NCI-H2029 treated with DMSO at 0.1 percent for 48 hours (cell line): ENCODE measurements around the gene UCKL1.
"Not testable (repeated sequence)": the region's sequence is repeated elsewhere in the genome, so short reads cannot be mapped to it uniquely, and the experiment has no call there.

Experiments
- DNase-seq: peaks from one replicate; lab custom pipeline; 2025; lab: John Stamatoyannopoulos, UW

The UCKL1 gene

DNA sequence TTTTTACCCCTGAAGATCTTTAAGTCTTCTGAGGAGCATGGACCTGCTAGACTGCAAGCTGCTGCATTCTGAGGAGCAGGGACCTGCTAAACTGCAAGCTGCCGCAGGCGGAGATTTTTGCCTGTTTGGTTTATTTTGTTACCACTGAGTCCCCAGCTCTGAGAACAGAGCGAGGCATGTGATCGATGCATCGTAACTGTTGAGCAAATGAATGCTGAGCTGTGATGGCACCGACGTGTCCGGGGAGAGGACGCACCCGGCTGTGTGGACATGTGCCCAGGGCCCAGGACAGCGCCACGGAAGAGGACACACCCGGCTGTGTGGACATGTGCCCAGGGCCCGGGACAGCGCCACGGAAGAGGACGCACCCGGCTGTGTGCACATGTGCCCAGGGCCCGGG lies 37.1 kb downstream of the UCKL1 start:
- no peak for DNase-seq

DNA sequence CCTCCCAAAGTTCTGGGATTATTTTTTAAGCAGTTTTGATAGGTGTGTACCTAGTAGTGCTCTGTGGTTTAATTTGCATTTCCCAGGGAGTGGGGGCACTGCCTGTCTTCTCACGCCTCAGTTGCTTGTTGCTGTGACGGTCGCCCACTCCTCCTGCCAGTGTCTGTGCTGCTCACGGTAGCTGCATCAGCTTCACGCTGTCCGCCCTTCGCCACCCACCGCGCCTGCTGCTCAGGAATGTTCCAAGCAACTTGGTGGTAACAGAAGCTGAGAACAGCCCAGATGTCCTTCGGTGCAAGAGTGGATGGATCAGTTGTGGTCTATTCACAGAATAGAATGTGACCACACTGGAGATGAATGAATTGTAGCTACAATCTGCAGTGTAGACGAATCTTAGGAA lies 38.4 kb downstream of the UCKL1 start:
- no peak for DNase-seq

DNA sequence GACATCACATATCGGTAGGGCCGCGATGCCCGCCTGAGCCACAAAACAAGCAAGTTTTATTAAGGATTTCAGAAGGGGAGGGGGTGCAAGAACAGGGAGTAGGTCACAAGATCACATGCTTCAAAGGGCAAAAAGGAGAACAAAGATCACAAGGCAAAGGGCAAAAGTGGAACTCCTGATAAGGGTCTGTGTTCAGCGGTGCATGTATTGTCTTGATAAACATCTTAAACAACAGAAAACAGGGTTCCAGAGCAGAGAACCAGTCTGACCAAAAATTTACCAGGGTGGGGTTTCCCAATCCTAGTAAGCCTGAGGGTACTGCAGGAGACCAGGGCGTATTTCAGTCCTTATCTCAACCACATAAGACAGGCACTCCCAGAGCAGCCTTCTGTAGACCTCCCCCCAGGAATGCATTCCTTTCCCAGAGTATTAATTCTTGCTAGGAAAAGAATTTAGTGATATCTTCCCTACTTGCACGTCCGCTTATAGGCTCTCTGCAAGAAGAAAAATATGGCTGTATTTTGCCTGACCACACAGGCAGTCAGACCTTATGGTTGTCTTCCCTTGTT lies 39.8 kb downstream of the UCKL1 start:
- DNase-seq = not testable (repeated sequence)

DNA sequence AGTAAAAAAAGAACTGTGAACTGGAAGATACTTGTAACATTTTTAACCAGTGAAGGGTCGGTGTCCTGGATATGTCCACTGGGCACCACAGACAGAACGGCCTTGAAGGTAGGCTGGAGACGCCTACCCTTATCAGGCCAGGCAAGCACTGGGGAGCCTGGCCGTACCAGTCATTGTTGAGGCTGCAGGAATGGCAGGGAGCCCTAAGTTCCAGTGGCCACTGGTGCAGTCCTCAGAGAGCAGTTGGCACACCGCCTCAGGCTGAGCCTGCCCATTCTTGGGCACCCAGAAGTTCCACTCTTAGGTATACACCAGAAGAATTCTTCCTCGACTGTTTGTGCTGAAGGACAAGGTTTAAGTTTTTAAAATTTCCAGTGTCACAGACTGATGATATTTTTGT lies 40.7 kb downstream of the UCKL1 start:
- DNase-seq = no peak

DNA sequence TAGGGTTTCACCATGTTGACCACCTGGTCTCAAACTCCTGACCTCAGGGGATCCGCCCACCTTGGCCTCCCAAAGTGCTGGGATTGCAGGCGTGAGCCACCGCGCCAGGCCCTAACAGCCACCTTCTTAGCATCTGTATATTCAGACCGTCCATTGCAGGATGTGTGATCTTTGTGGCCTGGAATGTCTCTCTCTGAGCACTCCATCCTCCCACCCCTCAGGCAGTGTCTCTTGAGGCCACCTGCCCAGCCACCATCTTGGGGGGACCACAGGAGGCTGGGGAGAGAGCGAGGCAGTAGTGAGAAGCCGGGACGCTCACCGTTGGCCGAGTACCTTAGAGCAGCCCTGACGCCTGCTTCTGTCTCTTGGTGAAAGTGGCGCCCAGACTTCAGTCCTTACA lies 42.4 kb downstream of the UCKL1 start:
- no peak for DNase-seq

DNA sequence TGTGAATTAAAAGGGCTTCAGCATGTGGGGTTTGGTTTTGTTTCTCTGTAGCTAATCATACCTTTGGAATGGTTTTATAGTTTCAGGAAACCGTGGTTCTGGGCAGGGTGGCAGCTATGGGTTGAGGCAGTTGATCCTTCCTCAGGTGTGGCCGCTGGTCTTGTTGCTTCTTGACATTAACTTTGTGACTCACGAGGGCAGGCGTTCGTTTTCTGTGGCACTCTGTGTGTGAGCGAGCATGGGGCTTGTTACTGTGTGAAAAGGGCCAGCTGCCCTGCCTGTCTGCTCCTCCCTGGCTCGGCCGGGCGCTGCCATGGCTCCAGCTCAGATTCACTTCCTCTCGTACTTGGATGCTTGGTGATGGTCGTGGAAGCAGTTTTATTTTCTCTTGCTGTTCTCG lies 45.0 kb downstream of the UCKL1 start:
- DNase-seq = no peak

DNA sequence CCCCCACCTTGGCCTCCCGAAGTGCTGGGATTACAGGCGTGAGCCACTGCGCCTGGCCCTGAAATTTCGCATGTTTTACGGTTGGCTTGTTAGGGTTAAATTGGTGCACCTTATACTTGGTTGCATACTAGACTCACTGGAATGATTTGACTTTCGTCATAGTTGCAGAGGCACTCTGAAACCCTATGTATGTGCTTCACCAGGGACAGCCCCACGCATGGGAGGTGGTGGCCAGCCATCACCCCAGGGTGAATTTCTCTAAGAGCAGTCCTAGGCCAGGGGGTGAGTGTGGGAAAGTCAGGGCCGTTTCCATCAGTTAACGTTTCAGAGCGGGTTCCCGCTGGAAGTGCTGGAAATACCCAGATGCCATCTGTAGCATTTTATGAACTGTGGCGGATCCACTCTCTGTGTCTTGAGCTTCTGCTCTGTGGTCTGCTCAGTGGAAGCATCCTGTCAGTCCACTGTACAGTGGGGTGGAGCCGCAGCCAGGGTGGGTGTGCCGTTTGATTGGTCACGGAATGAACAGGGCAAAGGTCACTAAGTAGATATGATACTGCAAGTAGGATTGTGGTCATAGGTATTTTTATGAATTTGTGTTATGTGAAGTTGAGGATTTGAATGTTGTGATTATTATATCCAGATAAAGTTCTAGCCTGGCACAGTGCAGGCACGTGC lies 48.1 kb downstream of the UCKL1 start:
- DNase-seq = no peak

DNA sequence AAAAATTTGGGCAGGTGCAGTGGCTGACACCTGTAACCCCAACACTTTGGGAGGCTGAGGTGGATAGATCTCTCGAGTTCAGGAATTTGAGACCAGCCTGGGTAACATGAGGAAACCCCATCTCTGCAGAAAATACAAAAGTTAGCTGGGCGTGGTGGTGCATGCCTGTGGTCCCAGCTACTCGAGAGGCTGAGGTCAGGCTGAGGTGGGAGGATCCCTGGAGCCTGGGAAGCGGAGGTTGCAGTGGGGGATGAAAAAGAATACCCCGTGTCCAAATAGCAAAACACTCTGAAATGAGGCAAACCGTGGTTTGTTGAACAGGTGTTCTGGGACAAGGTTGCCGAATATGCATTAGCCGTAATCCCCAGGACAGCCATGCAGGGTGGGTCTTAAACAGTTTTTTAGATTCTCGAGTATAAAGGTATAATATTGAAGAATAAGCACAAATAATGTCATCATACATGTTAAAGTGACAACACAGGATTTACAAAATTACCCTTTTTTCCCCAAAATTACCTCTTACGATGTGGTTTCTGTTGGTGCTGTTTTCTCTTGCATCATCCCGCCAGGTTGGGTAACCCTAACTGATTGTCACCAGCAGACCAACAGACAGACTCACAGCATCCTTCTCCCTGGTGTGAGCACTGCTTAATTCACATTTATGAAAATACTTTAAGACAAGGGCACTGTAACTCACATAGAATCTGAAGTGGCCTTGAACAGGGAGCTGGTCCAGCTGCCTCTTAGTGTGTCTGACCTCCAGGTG lies 52.2 kb downstream of the UCKL1 start:
- no peak for DNase-seq

DNA sequence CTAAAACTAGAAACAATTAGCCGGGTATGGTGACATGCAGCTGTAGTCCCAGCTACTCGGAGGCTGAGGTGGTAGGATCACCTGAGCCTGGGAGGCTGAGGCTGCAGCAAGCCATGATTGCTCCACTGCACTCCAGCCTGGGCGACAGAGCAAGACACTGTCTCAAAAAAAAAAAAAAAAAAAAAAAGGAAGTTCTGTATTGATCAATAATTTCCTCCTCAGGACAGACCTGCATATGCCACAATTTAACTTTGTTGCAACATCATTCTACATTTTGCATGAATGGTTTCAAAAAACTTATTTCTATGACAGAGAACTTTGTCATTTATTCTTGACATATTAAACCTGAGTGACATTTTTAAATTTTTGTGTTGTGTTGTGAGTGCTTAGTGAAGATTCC lies 55.8 kb downstream of the UCKL1 start:
- no peak for DNase-seq

DNA sequence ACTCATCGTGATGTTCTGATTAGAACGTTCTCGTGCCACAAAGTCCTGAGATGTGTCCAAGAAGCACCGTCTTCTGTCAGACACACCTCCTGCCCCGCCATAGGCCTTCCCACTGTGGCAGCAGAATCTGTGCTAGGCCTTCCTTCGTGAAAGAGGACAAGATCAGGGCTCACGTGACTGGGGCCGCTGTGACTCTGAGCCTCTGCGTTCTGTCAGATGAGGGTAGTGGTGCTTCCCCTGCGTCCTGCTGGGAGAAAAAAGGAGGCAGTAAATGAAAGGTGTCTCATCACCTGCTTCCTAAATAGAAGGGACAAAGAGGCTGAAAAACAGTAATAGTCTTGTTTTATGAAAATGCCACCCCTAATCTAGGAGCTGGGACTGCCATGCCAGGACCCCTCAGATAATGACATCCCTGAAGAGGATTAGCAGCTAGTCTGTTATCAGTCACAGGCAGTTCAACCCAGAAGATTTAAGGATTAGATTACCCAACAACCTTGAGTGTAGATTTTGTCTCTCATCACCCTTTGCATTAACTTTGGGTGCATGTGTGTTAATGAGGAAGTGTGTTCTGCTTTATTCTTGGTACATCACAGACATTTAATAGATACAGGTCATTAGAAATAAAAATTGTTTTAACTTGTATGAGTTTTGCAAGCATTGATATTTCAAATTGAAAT lies 57.2 kb downstream of the UCKL1 start:
- DNase-seq = no peak

DNA sequence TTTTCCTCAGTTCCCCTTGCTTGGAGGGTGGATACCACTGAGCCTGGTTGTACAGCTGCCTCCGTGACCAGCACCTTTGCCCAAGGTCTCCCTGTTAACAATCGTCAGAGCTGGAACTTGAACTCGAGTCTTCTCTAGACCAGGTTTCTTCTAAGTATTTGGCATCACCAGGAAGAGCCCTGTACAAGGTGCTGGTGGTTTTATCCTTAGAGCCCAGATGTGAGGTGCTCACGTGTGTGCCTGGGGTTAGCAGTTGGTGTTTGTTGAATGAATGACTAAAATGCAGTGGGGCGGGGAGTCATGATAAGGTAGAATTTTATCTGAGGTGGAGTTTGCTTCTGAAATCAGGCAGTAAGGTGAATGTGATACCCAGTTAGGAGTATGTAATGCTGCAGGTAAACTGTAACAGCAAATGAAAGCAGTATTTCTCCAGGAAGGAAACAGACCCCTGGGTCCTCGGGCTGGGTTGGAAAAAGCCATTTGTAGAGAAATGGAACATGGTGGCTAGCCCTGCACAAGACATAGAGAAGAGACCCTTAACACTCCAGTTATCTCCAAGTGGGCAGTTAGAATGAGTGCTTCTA lies 58.1 kb downstream of the UCKL1 start:
- no peak for DNase-seq

DNA sequence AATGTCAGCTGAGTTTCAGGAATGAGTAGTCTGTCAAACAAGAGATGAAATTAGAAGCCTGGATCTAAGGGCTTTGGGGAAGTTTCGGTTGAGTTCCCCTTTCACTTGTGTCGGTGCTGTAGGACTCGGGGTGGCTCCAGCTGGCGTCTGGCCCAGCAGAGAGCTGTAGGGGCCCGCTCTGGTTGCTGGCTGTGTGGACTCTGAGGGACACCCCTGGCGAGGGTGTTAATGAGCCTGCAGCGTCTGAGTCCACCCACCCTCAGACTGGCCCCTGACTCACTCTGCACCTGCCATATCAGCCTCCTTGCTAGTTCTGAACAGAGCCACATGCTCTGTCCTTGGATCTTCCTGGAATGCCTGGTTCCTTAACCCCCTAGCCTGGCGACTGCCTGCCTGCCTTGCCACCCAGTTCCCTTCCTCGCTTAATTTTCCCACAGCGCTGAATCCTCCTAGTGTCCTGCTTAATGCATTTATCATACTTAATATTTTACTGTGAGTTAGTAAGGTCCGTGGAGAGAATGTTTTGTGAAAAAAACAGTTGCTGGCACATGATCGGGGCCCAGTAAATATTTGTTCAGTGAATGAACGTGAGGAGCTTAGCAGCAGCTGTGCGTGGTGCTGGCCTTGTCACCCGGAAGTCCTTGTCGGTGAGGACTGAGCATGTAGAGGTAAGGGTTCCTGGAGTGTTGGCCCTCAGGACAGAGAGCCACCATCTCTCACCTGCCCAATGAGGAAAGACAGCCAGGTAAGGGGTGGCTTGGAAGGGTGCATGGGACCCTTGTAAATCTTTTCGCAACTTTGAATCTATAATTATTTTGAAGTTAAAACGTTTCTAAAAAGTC lies 59.7 kb downstream of the UCKL1 start:
- DNase-seq = peak; percentile 81

DNA sequence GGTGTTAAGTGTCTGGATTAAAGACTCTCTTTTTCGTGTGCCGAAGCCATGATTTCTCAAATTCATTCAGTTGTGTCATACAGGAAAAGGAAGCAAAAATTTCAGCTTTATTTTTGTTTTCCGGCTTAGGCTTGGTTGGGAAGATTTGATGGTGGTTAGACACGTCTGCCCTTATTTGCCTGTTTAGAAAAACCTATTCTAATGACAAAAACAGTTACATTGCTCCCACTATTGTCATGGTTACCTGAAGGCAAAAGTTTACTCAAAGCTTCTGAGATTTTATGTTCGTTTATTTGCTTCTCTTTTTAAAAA lies 60.3 kb downstream of the UCKL1 start:
- no peak for DNase-seq

DNA sequence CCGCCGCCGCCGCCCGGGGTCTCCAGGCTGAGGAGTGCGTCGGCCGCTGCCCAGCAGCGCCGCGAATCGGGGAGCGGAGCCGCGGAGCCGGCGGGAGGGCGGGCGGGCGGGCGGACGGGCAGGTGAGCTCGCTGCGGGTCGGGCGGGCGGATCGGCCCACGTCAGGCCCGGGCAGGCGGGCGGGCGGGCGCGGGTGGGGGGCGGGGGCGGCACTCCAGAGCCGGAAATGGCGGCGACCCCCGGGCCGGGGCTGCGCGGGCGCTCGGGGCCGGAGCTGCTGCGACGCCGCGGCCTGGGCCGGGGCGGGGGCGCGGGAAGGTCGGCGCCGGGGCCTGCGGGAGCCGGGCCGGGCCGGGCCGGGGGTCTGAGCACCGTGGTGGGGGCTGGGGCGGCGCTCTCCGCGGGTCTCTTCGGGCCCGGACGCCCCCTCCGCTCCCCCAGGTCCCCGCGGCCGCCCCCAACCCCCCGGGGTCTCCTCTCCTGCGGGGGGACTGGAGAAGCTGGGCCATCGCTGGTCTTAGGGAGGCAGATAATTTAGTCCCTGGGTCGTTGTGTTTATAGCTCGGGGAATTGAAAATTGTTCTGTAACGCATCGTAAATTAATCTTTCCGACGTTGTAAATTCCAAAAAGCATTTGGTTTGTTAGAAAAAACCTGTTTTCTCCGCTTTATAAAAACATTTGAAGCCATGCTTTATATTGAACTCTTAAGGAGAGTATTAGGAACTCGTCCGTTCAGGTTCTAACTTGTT lies 60.8 kb downstream of the UCKL1 start:
- no peak for DNase-seq

DNA sequence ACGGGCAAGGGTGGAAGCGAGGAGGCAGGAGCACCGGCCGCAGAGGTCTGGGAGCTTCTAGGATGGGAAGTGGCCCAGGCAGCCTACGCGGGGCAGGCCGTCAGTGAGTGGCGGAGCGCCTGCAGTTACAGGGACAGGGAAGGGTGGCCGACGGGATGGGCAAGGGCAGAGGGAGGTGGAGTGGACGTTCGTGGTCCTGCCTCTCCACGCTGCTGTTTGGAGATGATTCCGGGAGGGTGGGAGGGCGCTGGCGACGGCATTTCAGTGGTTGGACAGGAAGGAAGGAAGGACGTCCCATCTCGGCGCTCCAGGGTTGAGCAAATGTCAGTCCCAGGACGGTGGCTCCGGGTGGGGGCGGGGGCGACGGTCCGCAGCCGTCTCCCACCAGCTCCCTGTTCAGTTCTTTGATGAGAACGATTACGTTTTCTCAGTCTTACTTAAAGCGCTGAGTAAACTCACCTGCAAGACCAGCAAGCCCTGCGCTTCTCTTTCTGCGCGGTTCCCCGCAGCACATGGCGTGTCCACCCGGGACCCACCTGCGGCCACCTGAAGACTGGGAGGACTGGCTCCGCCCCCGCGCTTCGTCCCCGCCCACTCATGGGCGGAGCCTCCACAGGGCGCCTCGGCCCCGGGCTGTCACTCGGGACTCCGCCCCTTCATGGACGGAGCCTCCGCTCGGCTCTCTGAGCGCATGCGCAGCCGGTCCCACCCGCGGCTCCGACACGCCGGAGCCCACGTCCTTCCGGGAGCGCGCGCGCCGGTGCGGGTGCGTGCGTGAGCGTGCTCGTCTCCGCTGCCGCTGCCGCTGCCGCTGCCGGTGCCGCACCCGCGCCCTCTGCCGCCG lies 61.6 kb downstream of the UCKL1 start, which contains the start of gene DNAJC5:
DNAJC5 (plus strand) TSS at position 769 of the 844 bp plus-strand sequence. CDS start 33,220 bp downstream, outside the sequence.
- peak; percentile 69 for DNase-seq

DNA sequence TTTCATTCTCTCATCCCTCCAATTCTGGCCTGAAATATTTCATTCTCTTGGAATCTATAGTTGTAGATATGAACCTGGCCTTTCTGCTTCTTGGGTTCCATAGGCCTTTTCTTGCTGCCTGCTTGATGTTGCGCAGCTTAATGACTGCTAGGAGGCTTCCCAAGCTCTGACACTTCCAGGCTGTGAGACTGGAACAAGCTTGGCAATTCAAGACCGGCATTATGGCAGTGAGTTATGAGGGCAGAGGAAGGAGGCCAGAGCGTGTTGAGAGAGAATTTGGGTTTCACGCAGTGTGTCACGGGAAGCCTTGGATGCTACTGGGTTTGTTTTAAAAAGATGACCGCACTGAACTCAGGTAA lies 62.2 kb downstream of the UCKL1 start:
- DNase-seq = no peak

DNA sequence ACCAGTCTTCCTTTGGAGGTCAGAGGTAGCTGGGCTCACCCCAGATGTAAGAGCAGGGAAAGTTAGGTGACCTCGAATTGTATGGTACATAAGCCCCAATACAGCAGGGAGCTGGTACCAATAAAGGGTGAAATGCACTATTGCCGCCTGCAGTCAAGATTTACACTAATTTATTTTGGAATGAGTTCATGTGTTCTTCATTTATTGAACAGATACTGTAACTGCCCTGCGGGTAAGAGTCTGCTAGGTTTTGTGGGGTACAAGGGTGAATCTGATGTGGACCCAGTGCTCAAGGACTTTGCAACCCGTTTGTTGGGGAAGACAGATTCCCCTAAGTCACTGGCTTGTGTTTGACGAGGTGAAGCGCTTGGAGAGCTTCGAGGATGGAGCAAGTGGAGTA lies 63.8 kb downstream of the UCKL1 start:
- DNase-seq = no peak

DNA sequence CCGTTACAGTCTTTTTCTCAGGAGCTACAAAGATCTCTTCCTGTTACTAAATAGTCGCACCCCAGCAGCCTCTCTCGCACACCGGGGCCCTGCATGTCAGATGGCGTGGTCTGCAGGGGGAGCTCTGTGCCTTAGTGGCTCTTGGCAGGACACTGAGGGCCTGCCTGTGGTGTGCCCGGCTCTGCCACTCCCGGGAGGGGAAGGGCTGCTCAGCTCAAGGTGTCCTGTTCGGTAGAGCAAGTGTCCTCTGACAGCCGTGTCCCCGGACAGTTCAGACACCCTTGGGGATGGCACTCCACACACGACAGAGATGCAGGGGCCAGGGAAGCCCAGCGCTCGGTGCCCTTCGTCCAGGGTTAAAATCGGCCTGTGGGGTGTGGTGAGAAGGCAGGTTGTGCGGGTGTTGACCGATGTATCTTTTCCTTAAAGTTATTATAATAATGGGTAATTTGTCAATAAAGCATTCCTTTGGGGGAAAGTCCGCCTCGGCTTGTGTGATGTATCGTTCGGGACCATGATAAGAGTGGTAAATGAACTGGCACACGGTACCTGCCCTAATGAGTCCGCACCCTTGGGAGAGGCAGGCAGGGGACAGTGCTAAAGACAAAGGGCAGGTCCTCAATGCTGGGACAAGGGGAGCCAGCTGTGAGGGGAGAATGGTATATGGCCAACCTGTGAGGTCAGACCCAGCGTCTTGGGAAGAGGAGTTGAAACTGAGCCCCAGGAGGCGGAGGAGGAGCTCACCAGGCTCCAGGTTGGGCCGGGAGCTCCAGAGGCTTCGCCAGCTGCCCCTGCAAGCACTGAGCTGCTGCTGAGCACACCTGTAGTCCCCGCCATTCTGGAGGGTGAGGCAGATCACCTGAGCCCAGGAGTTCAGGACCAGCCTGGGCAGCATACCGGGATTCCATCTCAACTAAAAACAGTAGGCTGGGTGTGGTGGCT lies 64.9 kb downstream of the UCKL1 start:
- DNase-seq = no peak

DNA sequence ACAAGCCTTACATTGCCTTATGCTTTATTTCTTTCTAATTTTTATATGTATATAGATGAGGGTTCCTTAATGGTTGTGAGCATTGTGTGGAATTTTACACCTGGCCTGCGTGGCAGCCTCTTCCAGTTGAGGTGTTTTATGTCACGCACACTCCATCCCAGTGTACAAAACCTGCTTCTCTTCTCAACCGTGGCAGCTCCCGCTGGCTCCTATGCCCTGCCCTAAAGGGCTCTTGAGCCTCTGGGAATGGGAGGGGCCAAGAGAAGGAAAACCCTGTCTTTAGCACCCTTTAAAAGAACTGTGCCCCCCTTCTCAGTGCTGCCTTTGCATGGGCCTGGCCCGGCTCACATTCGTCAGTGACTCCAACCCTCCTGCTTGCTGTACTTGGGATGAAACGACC lies 65.6 kb downstream of the UCKL1 start:
- no peak for DNase-seq
